Anterior cingulate cortex (tissue), 58 donors: ENCODE data around the gene LRRC71.

Experiments
- DNase-seq, 58 donors: peaks; one replicate each; lab custom pipeline; 2025; lab: John Stamatoyannopoulos, UW

LRRC71 gene

DNA sequence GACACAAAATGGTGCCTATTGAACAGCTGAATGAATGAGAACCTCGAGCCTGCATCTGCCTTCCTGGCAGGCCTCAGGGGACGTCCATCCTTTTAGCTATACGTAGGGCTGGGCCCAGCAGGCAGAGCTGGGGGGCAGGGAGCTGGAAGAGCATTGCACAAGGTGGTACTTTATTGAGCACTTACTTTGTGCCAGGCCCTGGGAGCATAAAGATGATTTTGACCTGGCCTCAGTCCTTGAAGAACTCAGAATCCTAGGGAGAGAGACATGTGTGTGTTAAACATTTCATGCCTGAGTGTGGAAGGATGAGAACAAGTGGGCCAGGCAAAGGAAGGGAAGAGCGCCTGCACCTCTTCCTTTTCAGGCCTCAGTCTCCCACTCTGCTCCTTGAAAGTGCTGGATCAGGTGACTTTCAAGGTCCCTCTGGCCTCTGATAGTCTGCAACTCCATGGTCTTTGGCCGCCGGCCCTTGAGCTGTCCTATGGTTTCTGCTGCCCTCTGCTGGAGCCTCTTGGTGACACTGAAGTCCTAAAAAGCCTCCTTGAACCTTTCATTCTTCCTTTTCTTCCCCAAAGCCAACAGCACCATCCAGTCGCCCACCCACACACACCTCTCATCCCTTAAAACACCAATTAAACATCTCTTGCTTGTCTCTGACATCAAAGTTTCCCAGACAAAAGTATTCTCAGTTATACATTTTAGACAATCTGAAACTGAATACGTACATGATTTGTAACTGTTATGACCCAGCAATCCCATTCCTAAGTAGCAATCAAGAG is 30.4 kb upstream of the LRRC71 start:
- peak in 54 of 58 donors; percentile 10 to 83 (median 61) for DNase-seq

DNA sequence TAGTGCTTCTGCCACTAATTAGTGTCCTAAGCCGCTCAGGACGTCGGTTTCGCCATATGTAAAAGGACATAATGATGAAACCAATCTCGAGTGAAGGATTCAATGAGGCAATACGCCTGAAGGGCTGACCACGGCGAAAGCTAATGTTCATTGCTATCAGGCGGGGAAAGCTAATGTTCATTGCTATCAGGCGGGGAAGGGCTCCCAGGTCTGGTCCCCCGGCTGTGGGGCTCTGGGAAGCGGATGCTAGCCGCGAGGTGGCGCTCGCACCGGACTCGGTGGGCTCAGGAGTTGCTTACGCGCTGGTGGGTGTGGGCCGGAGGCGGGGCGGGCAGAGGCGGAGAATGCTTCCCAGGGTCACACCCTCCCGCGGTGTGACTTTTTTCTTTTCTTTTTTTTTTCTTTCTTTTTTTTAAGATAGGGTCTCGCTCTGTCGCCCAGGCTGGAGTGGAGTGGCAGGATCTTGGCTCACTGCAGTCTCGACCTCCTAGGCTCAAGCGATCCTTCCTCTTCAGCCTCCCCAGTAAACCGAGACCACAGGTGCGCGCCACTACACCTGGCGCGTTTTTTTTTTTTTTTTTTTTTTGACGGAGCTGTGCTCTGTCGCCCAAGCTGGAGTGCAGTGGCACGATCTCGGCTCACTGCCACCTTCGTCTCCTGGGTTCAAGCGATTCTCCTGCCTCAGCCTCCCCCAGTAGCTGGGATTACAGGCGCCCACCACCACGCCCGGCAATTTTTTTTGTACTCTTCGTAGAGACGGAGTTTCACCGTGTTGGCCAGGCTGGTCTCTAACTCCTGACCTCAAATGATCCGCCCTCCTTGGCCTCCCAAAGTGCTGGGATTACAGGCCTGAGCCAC is 28.0 kb upstream of the LRRC71 start:
- peak in 54 of 58 donors; percentile 2 to 83 (median 49) for DNase-seq

DNA sequence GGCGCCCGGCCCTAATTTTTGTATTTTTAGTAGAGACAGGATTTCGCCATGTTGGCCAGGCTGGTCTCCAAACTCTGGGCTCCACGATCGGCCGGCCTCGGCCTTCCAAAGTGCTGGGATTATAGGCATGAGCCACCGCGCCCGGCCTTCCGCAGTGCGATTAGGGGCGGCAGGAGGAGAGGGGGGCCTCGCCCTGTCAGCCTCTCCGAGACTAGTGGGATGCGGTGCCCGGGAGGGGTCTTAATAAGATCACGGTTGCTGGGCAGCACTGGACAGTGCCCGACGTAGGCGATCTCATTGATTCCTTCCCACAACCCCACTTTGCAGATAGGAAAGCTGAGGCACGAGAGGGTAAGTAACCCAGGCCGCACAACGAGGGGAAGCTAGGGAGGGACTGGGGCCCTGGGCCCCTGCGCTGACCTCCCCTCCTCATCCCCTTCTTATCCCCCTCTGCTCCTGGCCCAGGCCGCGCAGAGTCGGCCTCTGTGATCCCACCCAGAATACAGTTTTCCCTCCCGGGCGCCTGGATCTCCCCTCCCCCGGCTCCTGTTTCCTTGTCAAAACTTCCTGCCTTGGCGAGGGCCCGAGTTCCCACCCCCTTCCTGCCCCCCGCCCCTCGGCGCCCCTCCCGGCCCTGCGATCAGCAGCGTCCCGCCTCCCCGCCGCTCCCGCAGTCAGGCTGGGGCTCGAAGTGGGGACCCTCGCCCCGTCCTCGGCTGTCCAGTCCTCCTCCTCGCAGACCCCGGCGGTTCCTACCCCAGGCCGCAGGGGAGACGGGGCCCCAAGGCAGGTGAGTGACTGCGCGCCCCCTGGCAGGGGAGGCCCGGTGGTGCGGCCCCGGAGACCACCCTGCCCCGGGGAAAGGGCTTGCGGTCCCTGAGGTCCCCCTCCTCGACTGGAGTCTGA is 27.1 kb upstream of the LRRC71 start, which contains the start of gene PEAR1:
PEAR1 (plus strand) TSS at position 671 of the 906 bp plus-strand sequence. CDS start 10,209 bp downstream, outside the sequence.
- no peak for DNase-seq

DNA sequence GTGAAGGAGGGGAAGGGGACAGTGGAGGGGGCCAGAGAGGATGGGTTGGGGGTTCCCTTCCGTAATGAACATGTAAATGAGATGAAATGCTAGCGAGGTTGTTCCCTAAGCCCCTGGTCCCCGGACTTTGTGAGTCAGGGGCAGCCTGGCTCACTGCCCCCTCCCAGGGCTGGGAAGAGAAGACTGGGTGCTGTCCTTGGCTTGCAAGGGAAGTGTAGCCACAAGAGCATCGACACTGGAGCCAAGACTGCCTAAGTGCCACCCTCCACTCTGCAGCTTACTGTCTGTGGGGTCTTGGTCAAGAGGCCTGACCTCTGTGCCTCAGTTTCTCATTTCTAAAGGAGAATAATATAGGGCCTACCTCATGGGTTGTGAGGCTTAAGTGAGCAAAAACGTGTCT is 26.4 kb upstream of the LRRC71 start:
- no peak for DNase-seq

DNA sequence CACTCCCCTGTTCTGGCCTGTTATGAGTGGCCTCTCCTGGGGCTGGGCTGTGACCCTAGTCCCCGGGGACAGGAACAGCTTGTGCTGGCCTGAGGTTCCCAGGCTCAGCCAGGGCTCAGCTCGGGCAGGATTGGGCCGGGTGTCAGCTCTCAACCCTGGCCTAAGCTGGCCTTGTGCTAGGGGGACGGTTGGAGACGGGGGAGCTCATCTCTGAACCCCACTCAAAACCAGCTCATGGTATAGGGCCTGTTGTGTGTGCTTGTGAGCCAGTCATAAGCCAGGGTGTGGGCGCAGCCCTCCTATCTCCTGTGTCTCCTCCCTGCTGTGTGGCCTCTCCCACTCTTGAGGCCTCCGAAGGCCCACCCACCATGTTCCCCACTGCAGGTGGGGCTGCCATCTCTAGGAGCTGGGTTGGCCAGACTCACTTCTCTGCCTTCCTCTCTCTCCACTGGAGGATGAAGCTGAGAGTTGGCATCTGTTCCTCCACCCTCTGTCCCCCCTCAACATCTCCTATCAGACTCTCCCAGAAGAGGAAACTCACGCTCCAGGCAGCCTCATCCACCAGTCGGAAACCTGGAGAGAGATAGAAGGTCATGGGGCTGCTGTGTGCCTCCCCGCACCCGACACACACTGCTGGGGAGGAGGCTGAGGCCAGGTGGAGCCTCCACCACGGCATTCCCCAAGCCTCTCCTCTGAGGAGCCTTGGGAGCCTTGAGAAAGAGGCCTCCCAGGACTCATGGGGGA is 25.5 kb upstream of the LRRC71 start:
- no peak for DNase-seq

DNA sequence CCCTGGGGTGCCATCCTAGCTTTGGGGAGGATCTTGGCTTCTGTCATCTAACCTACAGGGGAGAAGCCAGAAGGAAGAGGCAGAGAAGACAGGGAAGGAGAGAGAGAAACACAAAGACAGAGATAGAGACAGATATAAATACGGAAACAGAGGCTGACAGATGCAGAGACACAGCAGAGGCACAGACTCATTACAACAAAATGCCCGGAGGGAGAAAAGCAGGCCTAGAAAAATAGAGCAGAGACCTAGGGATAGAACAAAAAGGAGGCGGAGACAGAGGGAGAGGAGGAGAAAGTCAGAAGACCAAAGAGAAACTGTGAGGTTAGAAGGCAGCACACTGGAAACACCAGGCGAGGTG is 25.0 kb upstream of the LRRC71 start:
- no peak for DNase-seq

DNA sequence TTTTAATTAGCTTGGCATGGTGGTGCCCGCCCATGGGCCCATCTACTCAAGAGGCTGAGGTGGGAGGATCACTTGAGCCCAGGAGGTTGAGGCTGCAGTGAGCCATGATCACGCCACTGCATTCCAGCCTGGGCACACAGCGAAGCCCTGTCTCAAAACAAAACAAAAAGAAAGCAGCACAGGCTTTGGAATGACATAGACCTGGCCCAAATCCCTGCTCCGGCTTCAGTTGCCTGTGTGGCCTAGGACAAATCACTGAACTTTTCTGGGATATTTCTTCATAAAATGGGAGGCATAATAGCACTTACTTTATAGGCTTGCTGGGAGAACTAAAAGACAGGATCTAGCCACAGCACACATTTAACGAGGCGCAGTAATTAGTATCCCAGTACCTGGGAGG is 24.5 kb upstream of the LRRC71 start:
- no peak for DNase-seq

DNA sequence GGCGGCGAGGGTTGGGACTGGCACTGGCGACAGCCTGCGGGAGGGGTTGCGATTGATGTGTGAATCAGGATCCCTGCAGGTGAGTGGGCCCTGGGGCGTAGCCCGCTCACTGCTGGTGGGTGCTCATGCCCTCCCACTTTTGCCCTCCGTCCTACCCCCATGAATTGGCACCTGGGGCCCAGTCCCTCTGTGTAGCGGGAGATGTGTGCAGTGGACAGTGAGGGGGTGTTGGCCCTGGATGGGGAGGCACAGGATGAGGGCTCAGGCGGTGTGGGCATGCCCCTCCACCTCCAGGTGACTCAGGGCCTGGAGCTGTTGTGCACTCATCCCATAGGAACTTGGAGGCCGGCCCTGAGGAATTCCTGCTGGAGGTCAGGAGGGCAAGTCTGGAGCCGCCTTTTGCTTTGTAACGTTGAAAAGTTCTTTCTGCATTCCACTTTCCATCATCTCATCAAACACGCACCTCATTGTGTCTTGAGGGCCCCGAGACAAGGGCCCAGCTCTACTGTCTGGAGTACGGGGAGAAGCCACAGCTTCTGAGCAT is 23.9 kb upstream of the LRRC71 start:
- DNase-seq = no peak

DNA sequence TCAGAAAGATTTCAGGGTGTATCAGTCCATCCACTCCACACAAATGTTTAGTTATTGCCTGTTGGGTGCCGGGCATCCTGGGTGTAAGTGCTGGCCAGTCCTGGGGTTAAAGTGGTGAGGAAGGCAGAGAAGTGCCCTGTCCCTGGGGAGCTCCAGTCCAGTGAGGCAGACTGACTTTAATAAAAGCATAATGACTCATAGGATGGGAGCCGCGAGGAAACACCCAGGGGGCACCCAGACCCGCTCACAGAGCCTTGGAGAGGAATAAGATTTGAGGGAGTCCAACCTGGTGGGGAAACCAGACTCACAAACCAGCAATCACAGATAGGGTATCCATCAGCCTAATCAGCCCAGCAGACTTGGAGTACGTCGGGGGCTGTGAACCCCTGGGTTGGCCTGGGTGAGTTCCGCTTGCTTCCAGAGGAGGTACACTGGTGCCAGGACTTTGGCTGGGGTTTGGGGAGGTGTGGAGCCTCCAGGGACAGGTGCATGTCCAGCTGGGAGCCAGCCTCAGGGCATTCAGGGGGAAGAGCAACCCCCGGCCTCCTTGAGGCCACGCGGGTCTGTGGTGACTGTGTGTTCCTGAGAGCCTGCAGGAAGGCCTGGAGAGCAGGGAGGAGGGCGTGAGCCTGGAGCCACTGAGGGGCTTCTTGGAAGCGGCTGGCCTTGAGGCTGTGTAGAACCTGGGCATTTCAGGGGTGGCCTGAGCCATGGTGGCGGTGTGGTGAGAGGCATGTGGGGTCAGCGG is 23.2 kb upstream of the LRRC71 start:
- DNase-seq = no peak

DNA sequence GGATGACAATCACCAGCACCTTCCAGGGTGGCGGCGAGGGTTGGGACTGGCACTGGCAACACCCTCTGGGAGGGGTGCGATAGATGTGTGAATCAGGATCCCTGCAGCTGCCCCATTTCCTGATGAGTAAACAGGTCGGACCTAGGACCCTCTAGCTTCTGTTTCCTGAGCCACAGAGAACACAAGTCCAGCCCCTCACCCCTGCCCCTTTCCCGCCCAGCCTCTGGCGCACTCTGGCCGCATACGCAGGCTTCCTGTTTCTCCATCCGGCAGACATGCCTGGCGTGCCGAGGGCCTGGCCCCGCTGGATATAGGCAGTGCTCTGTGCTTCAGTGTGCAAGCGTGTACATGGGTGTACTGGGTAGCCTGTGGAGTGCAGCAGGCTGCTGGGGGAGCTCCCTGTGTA is 22.3 kb upstream of the LRRC71 start:
- DNase-seq = no peak

DNA sequence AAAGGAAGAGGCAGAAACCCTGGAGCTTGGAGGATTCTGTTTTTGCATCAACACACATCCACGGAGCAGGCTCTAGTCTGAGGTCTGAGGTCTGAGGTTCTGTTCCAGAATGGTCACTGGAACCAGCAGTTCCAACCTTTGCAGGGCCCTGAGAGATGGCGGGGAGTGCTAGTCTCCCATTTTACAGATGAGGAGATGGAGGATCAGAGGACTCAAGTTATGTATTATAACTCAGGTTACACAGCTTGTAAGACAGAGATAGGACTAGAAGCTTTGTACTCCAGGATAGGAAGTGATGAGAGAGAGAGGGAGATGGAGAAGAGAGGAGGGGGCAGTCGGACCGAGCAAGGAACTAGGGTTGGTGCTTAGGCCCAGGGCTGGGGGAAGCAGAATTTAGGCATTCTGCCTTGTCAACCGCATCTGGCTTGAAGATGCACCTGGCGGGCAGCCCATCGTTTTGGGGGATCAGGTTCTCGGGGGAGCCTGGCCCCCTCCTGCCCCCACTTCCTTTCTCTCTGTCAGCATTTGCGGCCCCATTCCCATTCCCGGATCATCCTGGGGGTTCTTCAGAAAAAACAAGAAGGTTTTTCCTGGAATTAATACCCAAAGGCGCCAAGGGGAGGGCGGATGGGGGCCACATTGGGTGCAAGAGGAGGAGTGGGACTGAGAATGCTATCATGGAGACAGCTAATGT is 21.3 kb upstream of the LRRC71 start:
- no peak for DNase-seq

DNA sequence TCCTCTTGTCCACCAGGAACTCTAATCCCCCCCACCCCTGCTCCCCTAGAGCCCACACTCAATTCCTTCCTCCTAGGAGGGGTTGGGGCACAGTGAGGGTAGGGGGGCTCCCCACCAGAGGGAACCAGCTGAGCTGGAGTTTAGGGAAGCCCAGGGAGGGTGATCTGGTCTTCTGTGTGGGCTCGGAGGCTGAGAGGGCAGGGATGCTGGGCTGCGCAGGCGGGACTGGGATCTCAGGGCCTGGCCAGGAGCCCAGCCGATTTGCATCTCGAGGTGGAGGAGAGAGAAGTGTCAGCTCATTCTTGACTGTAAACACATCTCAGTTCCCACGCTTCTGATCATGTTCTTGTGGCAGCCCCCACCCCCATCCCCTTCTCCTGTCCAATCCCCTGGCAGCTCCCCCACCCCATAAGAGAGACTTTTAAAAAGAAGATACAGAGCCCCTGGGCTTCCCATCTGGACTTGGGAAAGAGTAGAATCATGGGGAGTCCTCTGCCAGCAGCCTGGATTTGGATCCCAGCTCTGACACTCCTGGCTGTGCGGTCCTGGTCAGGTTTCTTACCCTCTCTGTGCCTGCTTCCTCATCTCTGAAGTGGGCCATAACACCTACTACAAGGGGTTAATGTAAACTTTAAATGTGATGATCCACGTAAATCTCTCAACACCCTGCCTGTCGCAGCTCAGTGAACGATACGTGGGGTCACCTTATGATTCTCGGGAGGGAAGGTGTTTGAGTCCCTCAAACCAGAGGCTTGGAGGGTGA is 20.3 kb upstream of the LRRC71 start:
- no peak for DNase-seq

DNA sequence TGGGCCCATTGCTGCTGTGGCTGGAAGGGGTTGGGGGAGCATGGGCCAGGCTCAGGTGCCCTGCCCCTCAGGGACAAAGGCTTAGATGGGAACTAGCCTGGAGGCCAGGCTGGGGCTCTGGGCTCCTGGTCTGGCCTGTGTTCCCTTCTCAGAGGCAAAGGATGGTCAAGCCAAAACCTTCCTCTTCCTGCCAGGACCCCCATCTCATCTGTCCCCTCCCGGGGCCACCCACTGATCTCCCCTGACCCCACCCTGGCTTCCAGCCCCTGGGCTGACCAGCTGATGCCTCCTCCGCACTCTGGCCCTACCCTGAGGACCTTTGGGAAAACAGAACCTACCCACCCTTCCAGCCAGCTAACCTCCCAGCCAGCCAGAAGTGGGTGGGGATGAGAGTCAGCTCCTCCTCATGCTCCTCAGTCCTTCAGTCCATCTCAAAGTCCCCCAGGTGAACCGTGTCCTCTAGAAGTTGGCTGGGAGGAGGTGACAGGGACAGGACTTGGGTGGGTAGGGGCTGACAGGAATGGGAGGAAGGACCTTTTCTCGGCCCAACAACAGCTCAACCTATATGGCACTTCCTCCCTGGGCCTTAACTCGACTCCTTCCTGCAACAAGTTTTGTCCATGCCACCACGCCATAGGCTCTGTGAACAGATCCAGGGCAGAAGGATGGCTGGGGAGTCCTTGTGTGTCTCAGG is 19.4 kb upstream of the LRRC71 start:
- no peak for DNase-seq

DNA sequence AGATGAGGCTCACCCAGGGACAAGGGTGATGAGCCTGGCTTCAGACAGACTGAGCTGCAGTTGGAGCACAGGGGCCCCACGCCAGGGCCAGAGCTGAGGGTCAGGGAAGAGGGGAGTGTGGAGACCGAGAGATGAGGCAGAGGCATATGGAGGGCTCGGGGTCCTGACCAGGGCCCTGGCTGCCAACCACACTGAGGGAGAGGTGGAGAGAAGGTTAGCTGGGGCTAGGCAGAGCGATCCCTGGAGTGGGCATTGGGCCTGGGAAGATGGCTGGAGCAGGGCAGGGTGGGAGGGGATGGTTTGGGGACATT is 18.9 kb upstream of the LRRC71 start:
- no peak for DNase-seq

DNA sequence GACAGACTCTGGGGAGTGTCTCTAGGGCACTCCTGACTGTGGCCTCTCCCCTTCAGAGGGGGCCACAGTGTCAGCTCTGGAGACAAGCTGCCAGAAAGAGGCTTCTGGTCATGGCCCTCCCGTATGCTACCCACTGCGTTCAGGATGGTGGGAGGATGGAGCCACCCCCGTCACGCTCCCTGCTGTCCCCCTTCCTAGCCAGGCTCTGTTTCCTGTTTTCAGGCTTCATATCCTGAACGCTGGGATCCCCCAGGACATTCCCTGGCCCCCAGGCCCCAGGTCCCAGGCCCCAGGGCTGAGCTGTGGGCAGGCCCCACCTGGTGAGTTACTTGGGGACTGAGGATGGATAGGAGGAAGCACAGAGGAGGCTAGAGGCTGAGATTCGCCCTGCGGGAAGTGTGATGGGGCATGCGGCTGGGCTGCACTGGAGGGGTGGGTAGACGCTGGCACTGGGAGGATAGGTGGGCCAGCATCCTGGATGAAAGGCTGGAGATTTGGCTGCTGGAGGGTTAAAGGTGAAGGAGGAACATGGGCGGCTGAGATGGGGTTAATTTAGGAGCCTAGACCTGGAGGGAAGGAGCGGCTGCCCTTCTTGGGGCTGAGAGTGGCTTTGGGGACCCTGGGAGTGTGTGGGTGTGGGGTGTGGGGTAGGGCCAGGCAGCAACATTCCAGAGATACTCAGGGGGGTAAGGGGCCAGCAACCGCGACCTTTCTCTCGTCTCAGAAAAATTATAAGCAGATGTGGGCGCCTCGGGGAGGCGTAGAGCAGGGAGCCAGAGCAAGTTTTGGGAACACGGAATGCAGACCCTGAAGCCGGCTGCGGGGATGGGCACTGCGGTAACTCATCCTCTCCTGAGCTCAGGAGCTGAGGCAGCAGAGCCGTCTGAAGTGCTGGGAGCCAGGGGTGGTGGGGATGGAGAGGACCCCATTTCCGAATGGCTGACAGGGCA is 18.2 kb upstream of the LRRC71 start:
- no peak for DNase-seq
